Spleen (tissue), 7 donors: Measurements from ENCODE around the gene TNFSF4.

Experiments used
- POLR2AphosphoS5 ChIP-seq, 3 donors: sonication (generic); formaldehyde crosslinking; IDR thresholded peaks; one replicate each; pipeline ENCODE4 v1.5.1; 2017; ENCODE audit warnings: antibody characterized with exemption in 3 of 3
- TF ChIP-seq, protein P1 (sequence below), 11 experiments: fragments of 200-600 bp in 7 of 11; fragments of 450-650 bp in 4 of 11; sonication (generic) in 4 of 11; IDR thresholded peaks in 8 of 11; conservative IDR thresholded peaks in 3 of 11; 1 replicate in 7 of 11; 2 replicates in 4 of 11; pipeline versions ENCODE4 v1.4.0 to v1.8.0; 2016 to 2021; ENCODE audit warnings: antibody characterized with exemption in 11 of 11, inconsistent platforms in 4 of 11, mild to moderate bottlenecking in 1 of 11
- donor health status: DM: no; HTN: no; CAD: no; lungs with moderate emphysema.
- donor health status: DM: no; HTN: no; CAD: no.
- donor health status: DM: no; HTN: no; CAD: no.

GRCh38 chr1:173224280-173224892 is 17.3 kb upstream of the TNFSF4 start:
- TF ChIP-seq, protein P1, sequence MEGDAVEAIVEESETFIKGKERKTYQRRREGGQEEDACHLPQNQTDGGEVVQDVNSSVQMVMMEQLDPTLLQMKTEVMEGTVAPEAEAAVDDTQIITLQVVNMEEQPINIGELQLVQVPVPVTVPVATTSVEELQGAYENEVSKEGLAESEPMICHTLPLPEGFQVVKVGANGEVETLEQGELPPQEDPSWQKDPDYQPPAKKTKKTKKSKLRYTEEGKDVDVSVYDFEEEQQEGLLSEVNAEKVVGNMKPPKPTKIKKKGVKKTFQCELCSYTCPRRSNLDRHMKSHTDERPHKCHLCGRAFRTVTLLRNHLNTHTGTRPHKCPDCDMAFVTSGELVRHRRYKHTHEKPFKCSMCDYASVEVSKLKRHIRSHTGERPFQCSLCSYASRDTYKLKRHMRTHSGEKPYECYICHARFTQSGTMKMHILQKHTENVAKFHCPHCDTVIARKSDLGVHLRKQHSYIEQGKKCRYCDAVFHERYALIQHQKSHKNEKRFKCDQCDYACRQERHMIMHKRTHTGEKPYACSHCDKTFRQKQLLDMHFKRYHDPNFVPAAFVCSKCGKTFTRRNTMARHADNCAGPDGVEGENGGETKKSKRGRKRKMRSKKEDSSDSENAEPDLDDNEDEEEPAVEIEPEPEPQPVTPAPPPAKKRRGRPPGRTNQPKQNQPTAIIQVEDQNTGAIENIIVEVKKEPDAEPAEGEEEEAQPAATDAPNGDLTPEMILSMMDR (IDR thresholded peaks at IDR 0.05 in 8 of 11, conservative IDR thresholded peaks at IDR 0.05 in 3 of 11): no peak
- TF ChIP-seq POLR2AphosphoS5 (IDR thresholded peaks at IDR 0.05): no peak
